Lower lobe of right lung (tissue), 2 donors: ENCODE data around the gene FDX1. TPM values are rescaled to one million over a fixed set of nuclear protein-coding genes. Genes with fewer than 3 reads are reported as not detected.

Experiments
- ATAC-seq, 2 donors: fragments of 200-7000 bp; cut with Tn5 transposase; one replicate each; pipeline ENCODE4 v1.9.1; 2020 to 2022; ENCODE audit warnings: mild to moderate bottlenecking in 2 of 2, moderate library complexity in 2 of 2
- DNase-seq: peaks from one replicate; pipeline ENCODE4 v3.0.0-alpha.2; 2020
- H3K27ac ChIP-seq: fragments of 200-600 bp; one replicate; pipeline ENCODE4 v1.8.0; 2022
- H3K27me3 ChIP-seq: fragments of 200-600 bp; one replicate; pipeline ENCODE4 v1.8.0; 2022; ENCODE audit warnings: low read depth
- H3K36me3 ChIP-seq: fragments of 200-600 bp; one replicate; pipeline ENCODE4 v1.8.0; 2022; ENCODE audit warnings: mild to moderate bottlenecking
- H3K4me1 ChIP-seq: fragments of 200-600 bp; one replicate; pipeline ENCODE4 v1.8.0; 2022
- H3K4me3 ChIP-seq: fragments of 200-600 bp; one replicate; pipeline ENCODE4 v1.8.0; 2022; ENCODE audit warnings: mild to moderate bottlenecking
- H3K9me3 ChIP-seq: fragments of 200-600 bp; one replicate; pipeline ENCODE4 v1.8.0; 2022
- CTCF ChIP-seq: fragments of 200-600 bp; IDR thresholded peaks from one replicate; pipeline ENCODE4 v1.8.0; 2022; ENCODE audit warnings: antibody characterized with exemption, mild to moderate bottlenecking
- intact Hi-C: fragments of 100-400 bp; cut with DNase I; formaldehyde crosslinking; loops from one replicate; pipeline ENCODE4 v1.11.0; 2022
- total RNA-seq: library from RNA; stranded (reverse); fragmentation: NEBNext Ultra II Directional; extraction: Animal tissue kit (Norgen Biotek cat#: 25700); gene quantifications from one replicate; pipeline ENCODE4 v1.2.1, GENCODE V29; 2021
- donor health status: DM: no; HTN: yes; CAD: no; lungs with severe emphysema.

The FDX1 gene
- total RNA-seq, 1 donor from 2014 or later: 19.5 TPM

GRCh38 chr11:110492321-110492685, 62.6 kb downstream of the FDX1 start:
- DNase-seq: no peak
- TF ChIP-seq CTCF: no peak
- Histone ChIP-seq H3K4me1 (no peaks in the 10 kb centered on the region), H3K27me3 (no peaks in the 10 kb centered on the region), H3K27ac (no peak overlapping the region), H3K36me3 (no peaks in the 10 kb centered on the region), H3K9me3 (no peaks in the 10 kb centered on the region), H3K4me3 (no peak overlapping the region)
- intact Hi-C loops: no loop called here
- no peak for ATAC-seq

GRCh38 chr11:110493346-110493745, 63.6 kb downstream of the FDX1 start:
- intact Hi-C loops: no loop called here
- ATAC-seq: no peak
- no peaks in the 10 kb centered on the region for H3K36me3 ChIP-seq

GRCh38 chr11:110497231-110497978, 67.7 kb downstream of the FDX1 start:
- H3K4me3 ChIP-seq: no peak overlapping the region
- ATAC-seq: peak; percentile 78 to 85
- peaks cover 10% of the 10 kb centered on the region for H3K9me3 ChIP-seq
- no peaks in the 10 kb centered on the region for H3K27me3 ChIP-seq
- H3K4me1 ChIP-seq: peaks cover 6% of the 10 kb centered on the region
- no peak for DNase-seq
- TF ChIP-seq CTCF: no peak
- intact Hi-C loops: no loop called here
- no peaks in the 10 kb centered on the region for H3K36me3 ChIP-seq
- no peak overlapping the region for H3K27ac ChIP-seq

More at GRCh38 chr11:110493346-110493745, 63.6 kb downstream of the FDX1 start:
- Histone ChIP-seq H3K4me1 (peaks cover 6% of the 10 kb centered on the region), H3K4me3 (no peak overlapping the region), H3K27me3 (no peaks in the 10 kb centered on the region), H3K27ac (no peak overlapping the region), H3K9me3 (no peaks in the 10 kb centered on the region)
- TF ChIP-seq CTCF: no peak
- no peak for DNase-seq

- intact Hi-C loops: no loop called here
- H3K36me3 ChIP-seq: no peaks in the 10 kb centered on the region
- no peak for DNase-seq
Observed at GRCh38 chr11:110501428-110501827, 71.7 kb downstream of the FDX1 start.

GRCh38 chr11:110505528-110506284, 76.0 kb downstream of the FDX1 start:
- Histone ChIP-seq H3K27me3 (no peaks in the 10 kb centered on the region), H3K4me1 (no peaks in the 10 kb centered on the region), H3K4me3 (no peak overlapping the region), H3K27ac (no peak overlapping the region), H3K9me3 (peaks cover 10% of the 10 kb centered on the region), H3K36me3 (no peaks in the 10 kb centered on the region)
- ATAC-seq: peak in 1 of 2 donors; percentile 27
- no peak for TF ChIP-seq CTCF
- DNase-seq: no peak
- intact Hi-C loops: no loop called here

More at GRCh38 chr11:110501428-110501827, 71.7 kb downstream of the FDX1 start:
- Histone ChIP-seq H3K4me1 (peaks cover 6% of the 10 kb centered on the region), H3K27ac (no peak overlapping the region), H3K27me3 (no peaks in the 10 kb centered on the region), H3K9me3 (peaks cover 10% of the 10 kb centered on the region), H3K4me3 (no peak overlapping the region)
- ATAC-seq: no peak
- TF ChIP-seq CTCF: no peak
